Large intestine (tissue), 1 donor: ENCODE results near the gene MYLIP. TPM values are rescaled to one million over a fixed set of nuclear protein-coding genes. Genes with fewer than 3 reads are reported as not detected.

Experiments
- polyA plus RNA-seq: library from polyadenylated mRNA; unstranded; fragments of 120-200 nt; gene quantifications from one replicate; pipeline ENCODE4 v1.2.1, GENCODE V29; 2013

Gene MYLIP
- polyA plus RNA-seq, 1 donor = 41.1 TPM

Other genes with a start within 250 kb of the MYLIP start
- gene GMPR, start 109.5 kb downstream of the MYLIP start, polyA plus RNA-seq = 3.2 TPM